Measurements from ENCODE around the gene VWDE.

DNA sequence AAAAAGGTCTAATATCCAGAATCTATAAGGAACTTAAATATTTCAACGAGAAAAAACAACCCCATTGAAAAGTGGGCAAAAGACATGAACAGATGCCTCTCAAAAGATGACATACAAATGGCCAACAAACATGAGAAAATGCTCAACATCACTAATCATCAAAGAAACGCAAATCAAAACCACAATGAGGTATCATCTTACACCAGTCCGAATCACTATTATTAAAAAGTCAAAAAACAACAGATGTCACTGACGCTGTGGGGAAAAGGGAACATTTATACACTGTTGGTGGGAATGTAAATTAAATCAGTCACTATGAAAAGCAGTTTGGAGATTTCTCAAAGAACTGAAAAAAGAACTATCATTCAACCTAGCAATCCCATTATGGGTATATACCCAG, 6.0 kb downstream of the VWDE start:
- no peak for TF ChIP-seq TAF1 (IDR thresholded peaks at IDR 0.05; ENCODE audit: borderline replicate concordance, insufficient read depth, low read length)
- no peak for TF ChIP-seq SIN3A (IDR thresholded peaks at IDR 0.05; ENCODE audit: borderline replicate concordance, insufficient read depth, low read length)
- TF ChIP-seq, protein P1, sequence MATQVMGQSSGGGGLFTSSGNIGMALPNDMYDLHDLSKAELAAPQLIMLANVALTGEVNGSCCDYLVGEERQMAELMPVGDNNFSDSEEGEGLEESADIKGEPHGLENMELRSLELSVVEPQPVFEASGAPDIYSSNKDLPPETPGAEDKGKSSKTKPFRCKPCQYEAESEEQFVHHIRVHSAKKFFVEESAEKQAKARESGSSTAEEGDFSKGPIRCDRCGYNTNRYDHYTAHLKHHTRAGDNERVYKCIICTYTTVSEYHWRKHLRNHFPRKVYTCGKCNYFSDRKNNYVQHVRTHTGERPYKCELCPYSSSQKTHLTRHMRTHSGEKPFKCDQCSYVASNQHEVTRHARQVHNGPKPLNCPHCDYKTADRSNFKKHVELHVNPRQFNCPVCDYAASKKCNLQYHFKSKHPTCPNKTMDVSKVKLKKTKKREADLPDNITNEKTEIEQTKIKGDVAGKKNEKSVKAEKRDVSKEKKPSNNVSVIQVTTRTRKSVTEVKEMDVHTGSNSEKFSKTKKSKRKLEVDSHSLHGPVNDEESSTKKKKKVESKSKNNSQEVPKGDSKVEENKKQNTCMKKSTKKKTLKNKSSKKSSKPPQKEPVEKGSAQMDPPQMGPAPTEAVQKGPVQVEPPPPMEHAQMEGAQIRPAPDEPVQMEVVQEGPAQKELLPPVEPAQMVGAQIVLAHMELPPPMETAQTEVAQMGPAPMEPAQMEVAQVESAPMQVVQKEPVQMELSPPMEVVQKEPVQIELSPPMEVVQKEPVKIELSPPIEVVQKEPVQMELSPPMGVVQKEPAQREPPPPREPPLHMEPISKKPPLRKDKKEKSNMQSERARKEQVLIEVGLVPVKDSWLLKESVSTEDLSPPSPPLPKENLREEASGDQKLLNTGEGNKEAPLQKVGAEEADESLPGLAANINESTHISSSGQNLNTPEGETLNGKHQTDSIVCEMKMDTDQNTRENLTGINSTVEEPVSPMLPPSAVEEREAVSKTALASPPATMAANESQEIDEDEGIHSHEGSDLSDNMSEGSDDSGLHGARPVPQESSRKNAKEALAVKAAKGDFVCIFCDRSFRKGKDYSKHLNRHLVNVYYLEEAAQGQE (IDR thresholded peaks at IDR 0.05; ENCODE audit: insufficient read depth in 1 of 2, low read depth in 2 of 2, low read length in 2 of 2) = no peak
- no peak for TF ChIP-seq POLR2AphosphoS5 (IDR thresholded peaks at IDR 0.05; ENCODE audit: low read depth, low read length)
